ENCODE measurements around the gene PVALEF.

The PVALEF gene

GRCh38 chr17:81199482-81199830, 34.1 kb downstream of the PVALEF start:
- no peak overlapping the region for H2AFZ ChIP-seq (ENCODE audit: low read length, unreplicated experiment)
- no peak overlapping the region for H3K4me3 ChIP-seq (ENCODE audit: low read depth, low read length)
- no peaks in the 10 kb centered on the region for H3K36me3 ChIP-seq (ENCODE audit: insufficient read depth, low read length)
- H3K27ac ChIP-seq (ENCODE audit: low read depth, low read length) = no peak overlapping the region
- H3K4me1 ChIP-seq (ENCODE audit: control insufficient read depth, insufficient read depth, low read length, unreplicated experiment) = no peaks in the 10 kb centered on the region
- H3K27me3 ChIP-seq (ENCODE audit: insufficient read depth, low read length) = no peaks in the 10 kb centered on the region
- no peaks in the 10 kb centered on the region for H3K79me2 ChIP-seq (ENCODE audit: control insufficient read depth, insufficient read depth, low read length, unreplicated experiment)

GRCh38 chr17:81200201-81200600, 34.9 kb downstream of the PVALEF start:
- no peak overlapping the region for H2AFZ ChIP-seq (ENCODE audit: low read length, unreplicated experiment)
- H3K4me3 ChIP-seq (ENCODE audit: low read depth, low read length) = no peak overlapping the region
- H3K79me2 ChIP-seq (ENCODE audit: control insufficient read depth, insufficient read depth, low read length, unreplicated experiment) = no peaks in the 10 kb centered on the region
- no peaks in the 10 kb centered on the region for H3K4me1 ChIP-seq (ENCODE audit: control insufficient read depth, insufficient read depth, low read length, unreplicated experiment)
- H3K36me3 ChIP-seq (ENCODE audit: insufficient read depth, low read length) = no peaks in the 10 kb centered on the region
- no peak overlapping the region for H3K27ac ChIP-seq (ENCODE audit: low read depth, low read length)
- no peaks in the 10 kb centered on the region for H3K27me3 ChIP-seq (ENCODE audit: insufficient read depth, low read length)

- Histone ChIP-seq H3K4me1 (ENCODE audit: control insufficient read depth, insufficient read depth, low read length, unreplicated experiment) (no peaks in the 10 kb centered on the region), H2AFZ (ENCODE audit: low read length, unreplicated experiment) (no peak overlapping the region), H3K36me3 (ENCODE audit: insufficient read depth, low read length) (no peaks in the 10 kb centered on the region), H3K4me3 (ENCODE audit: low read depth, low read length) (no peak overlapping the region), H3K27me3 (ENCODE audit: insufficient read depth, low read length) (no peaks in the 10 kb centered on the region), H3K79me2 (ENCODE audit: control insufficient read depth, insufficient read depth, low read length, unreplicated experiment) (no peaks in the 10 kb centered on the region), H3K27ac (ENCODE audit: low read depth, low read length) (no peak overlapping the region)
Observed at GRCh38 chr17:81200695-81201580, 35.6 kb downstream of the PVALEF start.

GRCh38 chr17:81202318-81202717, 37.0 kb downstream of the PVALEF start:
- H3K27ac ChIP-seq (ENCODE audit: low read depth, low read length) = no peak overlapping the region
- H3K79me2 ChIP-seq (ENCODE audit: control insufficient read depth, insufficient read depth, low read length, unreplicated experiment) = no peaks in the 10 kb centered on the region
- H3K36me3 ChIP-seq (ENCODE audit: insufficient read depth, low read length) = no peaks in the 10 kb centered on the region
- no peak overlapping the region for H3K4me3 ChIP-seq (ENCODE audit: low read depth, low read length)
- no peaks in the 10 kb centered on the region for H3K27me3 ChIP-seq (ENCODE audit: insufficient read depth, low read length)
- no peaks in the 10 kb centered on the region for H3K4me1 ChIP-seq (ENCODE audit: control insufficient read depth, insufficient read depth, low read length, unreplicated experiment)
- no peak overlapping the region for H2AFZ ChIP-seq (ENCODE audit: low read length, unreplicated experiment)

- H3K4me1 ChIP-seq (ENCODE audit: control insufficient read depth, insufficient read depth, low read length, unreplicated experiment) = no peaks in the 10 kb centered on the region
- H3K36me3 ChIP-seq (ENCODE audit: insufficient read depth, low read length) = no peaks in the 10 kb centered on the region
Observed at GRCh38 chr17:81203136-81203535, 37.8 kb downstream of the PVALEF start.

GRCh38 chr17:81204578-81204977, 39.3 kb downstream of the PVALEF start:
- Histone ChIP-seq H3K4me1 (ENCODE audit: control insufficient read depth, insufficient read depth, low read length, unreplicated experiment) (no peaks in the 10 kb centered on the region), H3K36me3 (ENCODE audit: insufficient read depth, low read length) (no peaks in the 10 kb centered on the region), H3K27me3 (ENCODE audit: insufficient read depth, low read length) (no peaks in the 10 kb centered on the region), H3K27ac (ENCODE audit: low read depth, low read length) (no peak overlapping the region), H2AFZ (ENCODE audit: low read length, unreplicated experiment) (no peak overlapping the region), H3K79me2 (ENCODE audit: control insufficient read depth, insufficient read depth, low read length, unreplicated experiment) (no peaks in the 10 kb centered on the region), H3K4me3 (ENCODE audit: low read depth, low read length) (no peak overlapping the region)

More at GRCh38 chr17:81203136-81203535, 37.8 kb downstream of the PVALEF start:
- no peak overlapping the region for H2AFZ ChIP-seq (ENCODE audit: low read length, unreplicated experiment)
- H3K79me2 ChIP-seq (ENCODE audit: control insufficient read depth, insufficient read depth, low read length, unreplicated experiment) = no peaks in the 10 kb centered on the region
- no peak overlapping the region for H3K27ac ChIP-seq (ENCODE audit: low read depth, low read length)
- H3K27me3 ChIP-seq (ENCODE audit: insufficient read depth, low read length) = no peaks in the 10 kb centered on the region
- no peak overlapping the region for H3K4me3 ChIP-seq (ENCODE audit: low read depth, low read length)

- H3K27me3 ChIP-seq (ENCODE audit: insufficient read depth, low read length) = no peaks in the 10 kb centered on the region
- H3K27ac ChIP-seq (ENCODE audit: low read depth, low read length) = no peak overlapping the region
- no peak overlapping the region for H3K4me3 ChIP-seq (ENCODE audit: low read depth, low read length)
- no peaks in the 10 kb centered on the region for H3K4me1 ChIP-seq (ENCODE audit: control insufficient read depth, insufficient read depth, low read length, unreplicated experiment)
- H3K36me3 ChIP-seq (ENCODE audit: insufficient read depth, low read length) = no peaks in the 10 kb centered on the region
- H3K79me2 ChIP-seq (ENCODE audit: control insufficient read depth, insufficient read depth, low read length, unreplicated experiment) = no peaks in the 10 kb centered on the region
- no peak overlapping the region for H2AFZ ChIP-seq (ENCODE audit: low read length, unreplicated experiment)
Observed at GRCh38 chr17:81206166-81206565, 40.9 kb downstream of the PVALEF start.

GRCh38 chr17:81206657-81207056, 41.4 kb downstream of the PVALEF start:
- no peaks in the 10 kb centered on the region for H3K36me3 ChIP-seq (ENCODE audit: insufficient read depth, low read length)
- H3K79me2 ChIP-seq (ENCODE audit: control insufficient read depth, insufficient read depth, low read length, unreplicated experiment) = no peaks in the 10 kb centered on the region
- H3K27me3 ChIP-seq (ENCODE audit: insufficient read depth, low read length) = no peaks in the 10 kb centered on the region
- no peak overlapping the region for H3K4me3 ChIP-seq (ENCODE audit: low read depth, low read length)
- no peak overlapping the region for H2AFZ ChIP-seq (ENCODE audit: low read length, unreplicated experiment)
- H3K27ac ChIP-seq (ENCODE audit: low read depth, low read length) = no peak overlapping the region
- H3K4me1 ChIP-seq (ENCODE audit: control insufficient read depth, insufficient read depth, low read length, unreplicated experiment) = no peaks in the 10 kb centered on the region

GRCh38 chr17:81207610-81208581, 42.6 kb downstream of the PVALEF start:
- Histone ChIP-seq H3K4me1 (ENCODE audit: control insufficient read depth, insufficient read depth, low read length, unreplicated experiment) (no peaks in the 10 kb centered on the region), H2AFZ (ENCODE audit: low read length, unreplicated experiment) (no peak overlapping the region), H3K79me2 (ENCODE audit: control insufficient read depth, insufficient read depth, low read length, unreplicated experiment) (no peaks in the 10 kb centered on the region), H3K27me3 (ENCODE audit: insufficient read depth, low read length) (no peaks in the 10 kb centered on the region), H3K36me3 (ENCODE audit: insufficient read depth, low read length) (no peaks in the 10 kb centered on the region), H3K27ac (ENCODE audit: low read depth, low read length) (no peak overlapping the region), H3K4me3 (ENCODE audit: low read depth, low read length) (no peak overlapping the region)

- Histone ChIP-seq H3K36me3 (ENCODE audit: insufficient read depth, low read length) (no peaks in the 10 kb centered on the region), H3K27ac (ENCODE audit: low read depth, low read length) (no peak overlapping the region), H3K79me2 (ENCODE audit: control insufficient read depth, insufficient read depth, low read length, unreplicated experiment) (no peaks in the 10 kb centered on the region), H3K4me1 (ENCODE audit: control insufficient read depth, insufficient read depth, low read length, unreplicated experiment) (no peaks in the 10 kb centered on the region), H3K4me3 (ENCODE audit: low read depth, low read length) (no peak overlapping the region), H2AFZ (ENCODE audit: low read length, unreplicated experiment) (no peak overlapping the region), H3K27me3 (ENCODE audit: insufficient read depth, low read length) (no peaks in the 10 kb centered on the region)
Observed at GRCh38 chr17:81208651-81209050, 43.3 kb downstream of the PVALEF start.

All from ACC112 (cell line).